Activated T-cell treated with anti-CD3 and anti-CD28 coated beads for 48 hours (primary cell): Measurements from ENCODE around the gene PPP1R3F.
"Not testable (repeated sequence)": the region's sequence is repeated elsewhere in the genome, so short reads cannot be mapped to it uniquely, and the experiment has no call there.

Experiments
- DNase-seq: peaks from one replicate; pipeline ENCODE4 v3.0.0-alpha.2; 2020; ENCODE audit warnings: low read depth

PPP1R3F gene

DNA sequence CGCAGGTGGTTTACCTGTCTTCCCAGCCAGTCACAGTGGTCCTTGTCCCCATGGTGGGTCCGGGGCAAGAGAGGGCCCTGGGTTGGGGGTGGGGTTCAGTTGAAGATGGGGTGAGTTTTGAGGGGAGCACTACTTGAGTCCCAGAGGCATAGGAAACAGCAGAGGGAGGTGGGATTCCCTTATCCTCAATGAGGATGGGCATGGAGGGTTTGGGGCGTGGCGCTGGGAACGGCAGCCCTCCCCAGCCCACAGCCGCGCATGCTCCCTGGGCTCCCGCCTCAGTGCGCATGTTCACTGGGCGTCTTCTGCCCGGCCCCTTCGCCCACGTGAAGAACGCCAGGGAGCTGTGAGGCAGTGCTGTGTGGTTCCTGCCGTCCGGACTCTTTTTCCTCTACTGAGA lies 52.1 kb downstream of the PPP1R3F start, which contains the start of gene GAGE12J:
TSS of gene GAGE12J (plus strand) at position 301 of the 400 bp plus-strand sequence. CDS start 1,157 bp downstream, outside the sequence.
- DNase-seq: not testable (repeated sequence)

DNA sequence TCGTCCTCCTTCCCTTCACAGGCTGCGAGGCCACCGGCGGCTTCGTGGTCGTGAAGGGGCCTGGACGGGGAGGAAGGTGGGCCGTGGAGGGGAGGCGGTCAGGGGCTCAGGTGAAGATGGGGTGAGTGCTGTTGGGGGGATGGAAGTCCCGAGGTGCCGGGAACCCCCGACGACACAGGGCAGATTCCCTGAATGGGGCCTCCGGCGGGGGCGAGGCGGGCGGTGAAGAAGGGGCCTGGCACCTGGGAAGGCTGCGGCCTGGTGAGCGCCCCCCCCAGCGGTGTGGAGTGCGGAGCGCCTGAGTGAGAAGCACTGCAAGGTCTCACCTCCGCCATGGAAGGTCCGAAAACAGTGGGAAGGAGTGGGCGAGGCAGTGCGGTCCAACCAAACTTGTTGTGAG lies 52.7 kb downstream of the PPP1R3F start:
- DNase-seq: not testable (repeated sequence)

DNA sequence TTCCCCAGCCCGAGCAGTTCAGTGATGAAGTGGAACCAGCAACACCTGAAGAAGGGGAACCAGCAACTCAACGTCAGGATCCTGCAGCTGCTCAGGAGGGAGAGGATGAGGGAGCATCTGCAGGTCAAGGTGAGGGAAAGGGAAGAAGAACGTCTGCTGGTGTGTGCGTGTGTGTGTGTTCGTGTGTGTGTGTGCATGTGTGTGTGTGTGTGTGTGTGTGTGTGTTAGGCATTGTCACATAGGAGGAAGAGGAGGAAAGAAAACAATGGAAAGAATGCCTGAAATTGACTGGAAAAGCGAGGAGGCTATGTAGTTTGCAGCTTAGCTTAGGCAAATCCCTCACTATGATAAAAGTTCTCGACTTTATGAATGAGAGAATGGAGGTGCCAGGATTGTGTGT lies 54.1 kb downstream of the PPP1R3F start:
- not testable (repeated sequence) for DNase-seq

DNA sequence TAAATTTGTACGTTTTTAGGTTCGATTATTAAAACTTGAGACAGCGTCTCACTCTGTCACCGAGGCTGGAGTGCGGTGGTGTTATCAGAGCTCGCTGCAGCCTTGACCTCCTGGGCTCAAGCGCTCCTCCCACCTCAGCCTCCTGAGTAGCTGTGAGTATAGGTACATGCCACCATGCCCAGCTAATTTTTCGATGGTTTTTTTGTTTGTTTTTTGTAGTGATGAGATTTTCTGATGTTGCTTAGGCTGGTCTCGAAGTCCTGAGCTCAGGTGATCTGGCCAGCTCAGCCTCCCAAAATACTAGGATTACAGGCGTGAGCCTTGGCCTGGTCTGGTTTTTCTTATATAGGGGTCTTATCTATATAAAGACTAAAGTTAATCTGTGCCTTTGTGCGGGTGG lies 60.8 kb downstream of the PPP1R3F start:
- DNase-seq: not testable (repeated sequence)

- DNase-seq: not testable (repeated sequence)
Measured at GRCh38 chrX:49331282-49331681, 61.7 kb downstream of the PPP1R3F start, which contains the start of gene GAGE13. Gene GAGE13 (plus strand): TSS chrX:49331582. CDS start chrX:49332738, 1,156 bp downstream.

GRCh38 chrX:49331841-49332240 lies 62.2 kb downstream of the PPP1R3F start:
- not testable (repeated sequence) for DNase-seq
